ENCODE results near the gene PCGF2. TPM values are rescaled to one million over a fixed set of nuclear protein-coding genes. Genes with fewer than 3 reads are reported as not detected.

PCGF2 gene
- total and polyA plus RNA-seq, 10 of the 15 experiments (the other 5 are each of a cell fraction or from before 2014, with no cell fraction given): 2.7 to 35.6 (median 7.2) TPM

- TF ChIP-seq ELK1 (IDR thresholded peaks at IDR 0.05; ENCODE audit: low read depth, low read length): no peak
- TF ChIP-seq ZNF274 (IDR thresholded peaks at IDR 0.05; ENCODE audit: insufficient read depth, insufficient read length): no peak
- TF ChIP-seq TAF1 (IDR thresholded peaks at IDR 0.05; ENCODE audit: borderline replicate concordance, low read depth, low read length): no peak
- TF ChIP-seq BCL3 (IDR thresholded peaks at IDR 0.05; ENCODE audit: borderline replicate concordance, insufficient read depth, low read depth, low read length, poor library complexity, severe bottlenecking): no peak
- no peak for TF ChIP-seq ZNF622 (IDR thresholded peaks at IDR 0.05)
- TF ChIP-seq NFYB (IDR thresholded peaks at IDR 0.05; ENCODE audit: insufficient read depth, low read depth, low read length): no peak
- peak; percentile 49; the same call in 1 of the 2 replicates for TF ChIP-seq PML (IDR thresholded peaks at IDR 0.05; ENCODE audit: low read length)
- TF ChIP-seq MAX (IDR thresholded peaks at IDR 0.05; ENCODE audit: low read depth, low read length): no peak
- 0 out of 2 replicates have a peak, but pooled peaks have one; percentile 31 for TF ChIP-seq BCL11A (IDR thresholded peaks at IDR 0.05; ENCODE audit: low read depth, low read length)
- no peak; the same call in none of the 2 replicates for TF ChIP-seq DPF2 (IDR thresholded peaks at IDR 0.05)
- TF ChIP-seq SIN3A (IDR thresholded peaks at IDR 0.05; ENCODE audit: low read depth, low read length): no peak
- TF ChIP-seq CBX5 (IDR thresholded peaks at IDR 0.05; ENCODE audit: low read depth): 0 out of 2 replicates have a peak, but pooled peaks have one; percentile 9
- no peak for TF ChIP-seq ZBTB11 (CRISPR knock-in tag; IDR thresholded peaks at IDR 0.05)
- no peak for TF ChIP-seq SIX5 (IDR thresholded peaks at IDR 0.05; ENCODE audit: low read depth, low read length, severe bottlenecking)
- TF ChIP-seq ATF3 (IDR thresholded peaks at IDR 0.05; ENCODE audit: borderline replicate concordance, extremely low read depth, low read depth, low read length): no peak
- no peak for TF ChIP-seq CUX1 (IDR thresholded peaks at IDR 0.05; ENCODE audit: insufficient replicate concordance, low read depth, low read length)
- TF ChIP-seq TARDBP (IDR thresholded peaks at IDR 0.05; ENCODE audit: borderline replicate concordance): peak; percentile 99
- TF ChIP-seq SUZ12 (IDR thresholded peaks at IDR 0.05; ENCODE audit: unreplicated experiment): no peak
- no peak for TF ChIP-seq HDAC6 (IDR thresholded peaks at IDR 0.05; ENCODE audit: unreplicated experiment)
Measured at GRCh38 chr17:38751808-38752307, 3.7 kb upstream of the PCGF2 start (continued).

Data from GM12878 (cell line).